Lower lobe of right lung (tissue), 2 donors: Measurements from ENCODE around the gene GRIP2. TPM values are rescaled to one million over a fixed set of nuclear protein-coding genes. Genes with fewer than 3 reads are reported as not detected.
"Not testable (repeated sequence)": the region's sequence is repeated elsewhere in the genome, so short reads cannot be mapped to it uniquely, and the experiment has no call there.

Experiments
- ATAC-seq, 2 donors: fragments of 200-7000 bp; cut with Tn5 transposase; one replicate each; pipeline ENCODE4 v1.9.1; 2020 to 2022; ENCODE audit warnings: mild to moderate bottlenecking in 2 of 2, moderate library complexity in 2 of 2
- DNase-seq: peaks from one replicate; pipeline ENCODE4 v3.0.0-alpha.2; 2020
- H3K27ac ChIP-seq: fragments of 200-600 bp; one replicate; pipeline ENCODE4 v1.8.0; 2022
- H3K27me3 ChIP-seq: fragments of 200-600 bp; one replicate; pipeline ENCODE4 v1.8.0; 2022; ENCODE audit warnings: low read depth
- H3K36me3 ChIP-seq: fragments of 200-600 bp; one replicate; pipeline ENCODE4 v1.8.0; 2022; ENCODE audit warnings: mild to moderate bottlenecking
- H3K4me1 ChIP-seq: fragments of 200-600 bp; one replicate; pipeline ENCODE4 v1.8.0; 2022
- H3K4me3 ChIP-seq: fragments of 200-600 bp; one replicate; pipeline ENCODE4 v1.8.0; 2022; ENCODE audit warnings: mild to moderate bottlenecking
- H3K9me3 ChIP-seq: fragments of 200-600 bp; one replicate; pipeline ENCODE4 v1.8.0; 2022
- CTCF ChIP-seq: fragments of 200-600 bp; IDR thresholded peaks from one replicate; pipeline ENCODE4 v1.8.0; 2022; ENCODE audit warnings: antibody characterized with exemption, mild to moderate bottlenecking
- intact Hi-C: fragments of 100-400 bp; cut with DNase I; formaldehyde crosslinking; loops from one replicate; pipeline ENCODE4 v1.11.0; 2022
- total RNA-seq: library from RNA; stranded (reverse); fragmentation: NEBNext Ultra II Directional; extraction: Animal tissue kit (Norgen Biotek cat#: 25700); gene quantifications from one replicate; pipeline ENCODE4 v1.2.1, GENCODE V29; 2021
- donor health status: DM: no; HTN: yes; CAD: no; lungs with severe emphysema.

Gene GRIP2
- total RNA-seq, 1 donor from 2014 or later: 1.1 TPM

GRCh38 chr3:14517601-14518431 lies 22.3 kb downstream of the GRIP2 start:
- intact Hi-C loops: no loop called here
- no peak for ATAC-seq
- no peak for DNase-seq

GRCh38 chr3:14516738-14517345 lies 23.3 kb downstream of the GRIP2 start:
- no peak for ATAC-seq
- no peak overlapping the region for H3K4me3 ChIP-seq
- intact Hi-C loops: no loop called here
- H3K9me3 ChIP-seq: no peaks in the 10 kb centered on the region
- DNase-seq: no peak
- no peaks in the 10 kb centered on the region for H3K36me3 ChIP-seq
- no peak for TF ChIP-seq CTCF
- H3K27me3 ChIP-seq: no peaks in the 10 kb centered on the region
- no peaks in the 10 kb centered on the region for H3K4me1 ChIP-seq
- H3K27ac ChIP-seq: no peak overlapping the region

More at GRCh38 chr3:14517601-14518431, 22.3 kb downstream of the GRIP2 start:
- no peaks in the 10 kb centered on the region for H3K9me3 ChIP-seq
- H3K4me1 ChIP-seq: no peaks in the 10 kb centered on the region
- no peak overlapping the region for H3K4me3 ChIP-seq
- no peak overlapping the region for H3K27ac ChIP-seq
- H3K36me3 ChIP-seq: no peaks in the 10 kb centered on the region
- no peak for TF ChIP-seq CTCF
- H3K27me3 ChIP-seq: no peaks in the 10 kb centered on the region

GRCh38 chr3:14515526-14515925 lies 24.6 kb downstream of the GRIP2 start:
- intact Hi-C loops, H3K4me1 ChIP-seq, H3K36me3 ChIP-seq, DNase-seq, H3K9me3 ChIP-seq, H3K4me3 ChIP-seq, ATAC-seq, H3K27me3 ChIP-seq, H3K27ac ChIP-seq: not testable (repeated sequence)

GRCh38 chr3:14514323-14514720 lies 25.8 kb downstream of the GRIP2 start:
- Histone ChIP-seq H3K27me3 (no peaks in the 10 kb centered on the region), H3K27ac (no peak overlapping the region), H3K4me1 (no peaks in the 10 kb centered on the region), H3K9me3 (no peaks in the 10 kb centered on the region), H3K4me3 (no peak overlapping the region), H3K36me3 (no peaks in the 10 kb centered on the region)
- no peak for ATAC-seq
- intact Hi-C loops: no loop called here
- TF ChIP-seq CTCF: no peak
- DNase-seq: no peak

- ATAC-seq (no peak), DNase-seq (no peak)
- no peak for TF ChIP-seq CTCF
- no peaks in the 10 kb centered on the region for H3K4me1 ChIP-seq
- no peak overlapping the region for H3K27ac ChIP-seq
- intact Hi-C loops: no loop called here
- H3K27me3 ChIP-seq: no peaks in the 10 kb centered on the region
- H3K36me3 ChIP-seq: no peaks in the 10 kb centered on the region
- H3K4me3 ChIP-seq: no peak overlapping the region
- H3K9me3 ChIP-seq: no peaks in the 10 kb centered on the region
Measured at GRCh38 chr3:14513566-14514322, 26.4 kb downstream of the GRIP2 start.
